Mammary epithelial cell (primary cell): ENCODE results near the gene TCF7L1.

Experiments
- CTCF ChIP-seq, 2 donors: IDR thresholded peaks in 1 of 2; conservative IDR thresholded peaks in 1 of 2; 2 replicates each; pipeline ENCODE4 v1.5.1; 2011 to 2012; ENCODE audit warnings: inconsistent platforms in 2 of 2, low read length in 2 of 2, mild to moderate bottlenecking in 2 of 2, control low read depth in 1 of 2, low read depth in 1 of 2; ENCODE audit not compliant: insufficient read depth in 1 of 2; ENCODE audit errors: extremely low read depth in 1 of 2
- EZH2 ChIP-seq: IDR thresholded peaks from 2 replicates; pipeline ENCODE4 v1.6.1; 2012; ENCODE audit warnings: low read length, inconsistent platforms, borderline replicate concordance

GRCh38 chr2:85210511-85210910 lies 77.3 kb downstream of the TCF7L1 start:
- TF ChIP-seq CTCF (conservative IDR thresholded peaks at IDR 0.05 in 1 of 2, IDR thresholded peaks at IDR 0.05 in 1 of 2; ENCODE audit: extremely low read depth in 1 of 2, insufficient read depth in 1 of 2, low read depth in 1 of 2, low read length in 2 of 2) (no peak), EZH2 (no peak)
